Measurements from ENCODE around the gene TMEM151B. TPM values are rescaled to one million over a fixed set of nuclear protein-coding genes. Genes with fewer than 3 reads are reported as not detected.

TMEM151B gene
- total and polyA plus RNA-seq, 9 of the 15 experiments (the other 6 are each of a cell fraction or from before 2014, with no cell fraction given), result not detected

GRCh38 chr6:44272999-44273566, 2.8 kb downstream of the TMEM151B start:
- Histone ChIP-seq H3K9me3 (replicated peaks; ENCODE audit: control insufficient read depth, insufficient read depth, low read depth, low read length) (no peaks in the 10 kb centered on the region), H3K36me3 (ENCODE audit: control insufficient read depth, insufficient read depth, low read length) (no peaks in the 10 kb centered on the region), H3K9ac (ENCODE audit: insufficient read depth in 1 of 2, low read depth in 2 of 2, low read length in 2 of 2) (peak overlapping the region in 1 of 2 experiments; percentile 71; a peak in 1 of 4 replicates), H3K4me2 (ENCODE audit: insufficient read depth, low read length) (peak overlapping the region; percentile 30), H3K4me3 (no peak overlapping the region), H4K20me1 (replicated peaks; ENCODE audit: control insufficient read depth, insufficient read depth, low read length) (peaks cover 18% of the 10 kb centered on the region), H3K4me1 (replicated peaks in 1 of 2; ENCODE audit: control insufficient read depth in 2 of 2, insufficient read depth in 2 of 2, low read length in 2 of 2) (peaks cover 0 to 33% of the 10 kb centered on the region in 2 experiments; a peak in 2 of 5 replicates), H3K27me3 (ENCODE audit: control insufficient read depth in 2 of 2, insufficient read depth in 2 of 2, low read length in 2 of 2) (peaks cover 76 to 84% of the 10 kb centered on the region in 2 experiments), H3K27ac (ENCODE audit: extremely low read depth, low read depth, low read length) (no peak overlapping the region), H2AFZ (ENCODE audit: low read depth, low read length) (0 out of 2 replicates have a peak overlapping the region, but pooled peaks have one; percentile 13), H3K9me1 (ENCODE audit: control insufficient read depth, insufficient read depth, low read length) (peaks cover 4% of the 10 kb centered on the region), H3K79me2 (ENCODE audit: control insufficient read depth, insufficient read depth, low read length) (no peaks in the 10 kb centered on the region)
- no peak for DNase-seq (ENCODE audit: extremely low read depth in 1 of 4, low spot score in 3 of 4)
- ChIA-PET POLR2A (interaction anchor here (0.6 to 4.7 kb wide), 7 partner anchors 16 to 557 kb away, joined by 3 to 24 read pairs (median 3); partner anchors contain the start of genes AARS2 and HSP90AB1), CTCF (ENCODE audit: low intra/inter-chr PET ratio) (no interaction called here)
- no TSS peak for BruUV-seq (replicated peaks)
- TF ChIP-seq IRF2 (CRISPR knock-in tag; IDR thresholded peaks at IDR 0.05), result 0 out of 2 replicates have a peak, but pooled peaks have one; percentile 66
- TF ChIP-seq MAX (CRISPR knock-in tag; IDR thresholded peaks at IDR 0.05), result peak; percentile 42; the same call in 1 of the 2 replicates
- TF ChIP-seq L3MBTL2 (IDR thresholded peaks at IDR 0.05), result 0 out of 2 replicates have a peak, but pooled peaks have one; percentile 17
- TF ChIP-seq CREB3L1 (IDR thresholded peaks at IDR 0.05; ENCODE audit: borderline replicate concordance, low read depth), result peak; percentile 57; the same call in 1 of the 2 replicates
- TF ChIP-seq CREB1 (IDR thresholded peaks at IDR 0.05), result peak; percentile 45
- TF ChIP-seq CREB1 (CRISPR knock-in tag; IDR thresholded peaks at IDR 0.05), result peak; percentile 63; the same call in 1 of the 2 replicates
- no peak for TF ChIP-seq TRIM28 (IDR thresholded peaks at IDR 0.05)
- no peak for TF ChIP-seq ZBTB5 (IDR thresholded peaks at IDR 0.05)
- TF ChIP-seq CBFB (CRISPR knock-in tag; IDR thresholded peaks at IDR 0.05), result 0 out of 2 replicates have a peak, but pooled peaks have one; percentile 44
- TF ChIP-seq BDP1 (IDR thresholded peaks at IDR 0.05; ENCODE audit: insufficient read depth, insufficient read length), result no peak
- peak; percentile 41; the same call in 1 of the 2 replicates for TF ChIP-seq USF1 (CRISPR knock-in tag; IDR thresholded peaks at IDR 0.05)
- TF ChIP-seq CREM (IDR thresholded peaks at IDR 0.05; ENCODE audit: low read depth), result peak; percentile 38; the same call in 1 of the 2 replicates
- TF ChIP-seq ZNF740 (CRISPR knock-in tag; IDR thresholded peaks at IDR 0.05), result no peak
- TF ChIP-seq ZNF740 (tag; IDR thresholded peaks at IDR 0.05), result no peak
- no peak for TF ChIP-seq ATF1 (CRISPR knock-in tag; IDR thresholded peaks at IDR 0.05)
- TF ChIP-seq ATF1 (tag; IDR thresholded peaks at IDR 0.05), result peak; percentile 55
- ATAC-seq, result peak; percentile 10
- no peak for FAIRE-seq
- 9% methylated on average over 23 of the region's 23 CpGs for WGBS (ENCODE audit: insufficient coverage, low coverage, missing lambda C conversion rate)
- intact Hi-C loops (cut with micrococcal nuclease), result no loop called here
- in situ Hi-C loops (cut with MboI), result no loop called here

Measured in K562 (cell line).